ENCODE results near the gene MXI1. TPM values are rescaled to one million over a fixed set of nuclear protein-coding genes. Genes with fewer than 3 reads are reported as not detected.
A peak's percentile ranks its signal among the peaks of the same experiment; 100 is the strongest.

Gene MXI1
- total RNA-seq (2014; rRNA removed; shearing (Covaris generic)): 2.6 and 5.4 TPM in 2 replicates

DNA sequence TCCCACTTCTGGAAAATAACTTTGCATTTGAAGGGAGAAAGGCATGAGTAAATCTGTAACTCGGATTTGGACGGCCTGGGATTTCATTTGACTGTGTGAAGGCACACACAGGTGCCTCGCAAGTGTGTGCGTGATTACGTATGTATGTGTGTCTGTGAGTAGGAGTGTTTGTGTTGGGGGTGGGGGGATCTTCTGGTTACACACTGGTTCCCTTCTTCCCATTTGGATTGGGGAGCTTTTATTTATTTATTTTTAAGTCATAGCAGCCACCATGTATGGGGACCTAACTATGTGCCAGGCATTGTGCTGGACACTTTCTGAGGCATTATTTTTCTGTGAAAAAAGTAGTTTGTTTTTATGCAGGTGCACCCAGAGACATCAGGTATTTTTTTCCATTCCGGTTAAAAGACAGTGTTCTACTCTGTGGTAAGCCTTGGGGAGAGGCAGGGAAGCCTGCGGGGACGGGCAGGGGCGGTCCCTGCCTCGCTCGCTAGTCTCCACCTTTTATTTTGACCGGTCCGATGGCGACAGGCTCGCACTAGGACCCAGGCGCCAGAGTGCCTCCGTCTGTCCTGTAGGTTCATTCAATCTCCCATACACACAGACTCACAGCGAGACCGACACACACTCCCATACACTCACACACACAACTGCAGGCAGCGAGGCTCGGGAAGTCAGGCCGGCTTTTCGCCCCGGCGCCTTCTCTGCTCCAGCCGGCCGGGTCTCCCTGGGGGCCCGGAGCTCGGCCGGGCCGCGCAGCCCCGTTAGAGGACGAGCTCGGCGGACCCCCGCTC is at the start of gene MXI1:
Gene MXI1, plus strand, starts transcription at position 595 of the 794 bp plus-strand sequence. CDS start 204 bp downstream, outside the sequence.
- peak; percentile 71 for DNase-seq (ENCODE audit: low spot score)

- no peak for DNase-seq (ENCODE audit: low spot score)
Observed at GRCh38 chr10:110158051-110159005, 49.1 kb upstream of the MXI1 start.

DNA sequence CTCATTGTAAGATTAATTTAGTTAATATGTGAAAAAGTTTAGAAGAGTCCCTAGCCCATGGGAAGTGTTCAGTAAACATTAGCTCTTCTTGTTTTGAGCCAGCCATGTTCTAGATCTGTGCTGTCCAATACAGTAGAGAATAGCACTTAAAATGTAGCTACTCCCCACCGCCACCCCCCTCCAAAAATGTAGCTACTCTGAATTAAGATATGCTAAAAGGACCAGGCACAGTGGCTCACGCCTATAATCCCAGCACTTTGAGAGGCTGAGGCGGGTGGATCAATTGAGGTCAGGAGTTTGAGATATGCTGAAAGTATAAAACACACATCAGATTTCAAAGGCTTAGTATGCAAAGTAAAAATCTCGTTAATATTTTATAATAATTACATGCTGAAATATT is 47.3 kb upstream of the MXI1 start:
- DNase-seq (ENCODE audit: low spot score): no peak

DNA sequence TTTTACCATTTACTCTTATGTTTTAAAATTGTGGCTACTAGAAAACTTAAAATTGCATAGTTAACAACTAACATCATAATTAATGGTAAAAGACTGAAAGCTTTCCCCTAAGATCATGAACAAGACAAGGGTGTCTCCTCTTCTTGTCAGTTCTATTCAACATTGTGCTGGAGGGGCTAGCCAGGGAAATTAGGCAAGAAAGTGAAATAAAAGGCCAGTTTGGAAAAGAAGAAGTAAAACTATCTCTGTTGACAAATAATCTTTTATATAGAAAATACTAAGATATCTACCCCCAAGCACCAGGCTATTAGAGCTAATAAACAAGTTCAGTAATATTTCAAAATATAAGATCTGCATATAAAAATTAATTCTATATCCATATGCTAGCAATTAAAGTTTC is 46.9 kb upstream of the MXI1 start:
- no peak for DNase-seq (ENCODE audit: low spot score)

DNA sequence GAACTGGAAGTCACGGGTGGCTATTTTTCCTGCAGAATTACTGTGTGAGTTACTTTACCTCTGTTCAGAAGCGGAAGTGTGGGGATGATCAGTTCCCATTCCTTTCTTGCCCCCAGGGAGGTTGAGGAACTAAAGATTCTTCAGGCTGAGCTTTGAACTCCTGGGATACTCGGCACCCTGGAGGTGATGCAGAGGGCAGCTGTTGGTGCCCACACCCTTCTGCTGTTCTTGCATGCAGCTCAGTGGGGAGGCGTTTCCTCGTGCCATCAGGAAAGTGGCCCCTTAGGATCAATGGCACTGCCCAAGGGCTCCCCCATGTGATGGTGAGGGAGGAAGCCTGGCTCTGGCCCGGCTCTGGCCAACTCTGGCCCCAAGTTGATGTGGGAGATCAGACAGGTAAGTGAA is 44.7 kb upstream of the MXI1 start:
- no peak for DNase-seq (ENCODE audit: low spot score)

- no peak for DNase-seq (ENCODE audit: low spot score)
Observed at GRCh38 chr10:110163192-110163773, 44.1 kb upstream of the MXI1 start.

GRCh38 chr10:110163841-110164240 is 43.6 kb upstream of the MXI1 start:
- no peak for DNase-seq (ENCODE audit: low spot score)

- no peak for DNase-seq (ENCODE audit: low spot score)
Observed at GRCh38 chr10:110165239-110165638, 42.2 kb upstream of the MXI1 start.

- DNase-seq (ENCODE audit: low spot score): no peak
Observed at GRCh38 chr10:110167149-110167548, 40.3 kb upstream of the MXI1 start.

- DNase-seq (ENCODE audit: low spot score): no peak
Observed at GRCh38 chr10:110168601-110169481, 38.6 kb upstream of the MXI1 start.

GRCh38 chr10:110169586-110169985 is 37.8 kb upstream of the MXI1 start:
- no peak for DNase-seq (ENCODE audit: low spot score)

- no peak for DNase-seq (ENCODE audit: low spot score)
Observed at GRCh38 chr10:110170142-110170971, 37.0 kb upstream of the MXI1 start.

GRCh38 chr10:110171032-110171431 is 36.4 kb upstream of the MXI1 start:
- no peak for DNase-seq (ENCODE audit: low spot score)

DNA sequence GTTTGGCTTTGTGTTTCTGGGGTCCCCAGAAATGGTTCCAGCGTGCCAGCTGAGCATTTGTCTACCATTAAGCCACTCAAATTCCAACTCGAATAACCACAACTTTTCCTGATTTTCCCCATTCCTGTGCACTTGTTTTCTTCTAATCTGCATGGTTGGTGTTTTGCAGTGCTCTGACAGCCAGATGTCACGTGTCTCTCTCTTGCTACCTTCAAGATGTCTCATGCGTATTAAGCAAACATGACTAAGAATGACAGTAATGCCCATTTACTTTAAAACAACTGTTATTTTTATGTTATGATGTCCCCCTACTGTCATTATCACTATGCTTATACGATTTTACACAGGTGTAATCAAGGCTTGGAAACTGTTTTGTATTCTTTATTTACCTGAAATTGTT is 35.2 kb upstream of the MXI1 start:
- DNase-seq (ENCODE audit: low spot score): no peak

GRCh38 chr10:110174201-110174600 is 33.2 kb upstream of the MXI1 start:
- DNase-seq (ENCODE audit: low spot score): no peak

GRCh38 chr10:110174816-110175215 is 32.6 kb upstream of the MXI1 start:
- DNase-seq (ENCODE audit: low spot score): no peak

GRCh38 chr10:110175406-110175805 is 32.0 kb upstream of the MXI1 start:
- DNase-seq (ENCODE audit: low spot score): no peak

- no peak for DNase-seq (ENCODE audit: low spot score)
Observed at GRCh38 chr10:110176141-110177030, 31.0 kb upstream of the MXI1 start.

GRCh38 chr10:110179220-110179619 is 28.2 kb upstream of the MXI1 start:
- no peak for DNase-seq (ENCODE audit: low spot score)

Measured in A172 (cell line).